Stimulated activated CD4-positive, alpha-beta T cell treated with anti-CD3 and anti-CD28 coated beads, Interleukin-15, amount 100 ng/mL, for 1 hour (primary cell): ENCODE results near the gene KLK8.

Experiments used
- DNase-seq, 2 donors: peaks; one replicate each; pipeline ENCODE4 v3.0.0-alpha.2; 2020; ENCODE audit warnings: low read depth in 1 of 2, low spot score in 1 of 2

Gene KLK8

GRCh38 chr19:51001515-51001914 is at the start of gene KLK8:
TSS of gene KLK8 (minus strand) at chr19:51001604. CDS start at chr19:51001167, 437 bp downstream.
- no peak for DNase-seq

- DNase-seq = no peak
Measured at GRCh38 chr19:51047031-51047335, 45.6 kb upstream of the KLK8 start.

- no peak for DNase-seq
Measured at GRCh38 chr19:51044327-51044726, 42.9 kb upstream of the KLK8 start.

- no peak for DNase-seq
Measured at GRCh38 chr19:51043497-51043896, 42.1 kb upstream of the KLK8 start.

- DNase-seq = no peak
Measured at GRCh38 chr19:51040151-51040550, 38.7 kb upstream of the KLK8 start.

- no peak for DNase-seq
Measured at GRCh38 chr19:51036519-51036918, 35.1 kb upstream of the KLK8 start.

- DNase-seq = no peak
Measured at GRCh38 chr19:51034704-51035103, 33.3 kb upstream of the KLK8 start, which contains the start of gene KLK12. TSS of gene KLK12 (minus strand) at chr19:51035002. CDS start at chr19:51034621, 381 bp downstream.

GRCh38 chr19:51031880-51032225 is 30.4 kb upstream of the KLK8 start:
- no peak for DNase-seq

- no peak for DNase-seq
Measured at GRCh38 chr19:51031220-51031879, 29.9 kb upstream of the KLK8 start.

GRCh38 chr19:51030631-51031030 is 29.2 kb upstream of the KLK8 start:
- DNase-seq = no peak

GRCh38 chr19:51029718-51030117 is 28.3 kb upstream of the KLK8 start:
- no peak for DNase-seq

GRCh38 chr19:51027873-51028272 is 26.5 kb upstream of the KLK8 start:
- no peak for DNase-seq

- DNase-seq = no peak
Measured at GRCh38 chr19:51027126-51027806, 25.9 kb upstream of the KLK8 start.

- no peak for DNase-seq
Measured at GRCh38 chr19:51026554-51026831, 25.1 kb upstream of the KLK8 start, which contains the start of gene KLK11. TSS of gene KLK11 (minus strand) at chr19:51026616. CDS start at chr19:51025631, 985 bp downstream.

- DNase-seq = no peak
Measured at GRCh38 chr19:51025809-51026553, 24.6 kb upstream of the KLK8 start.

GRCh38 chr19:51025401-51025800 is 24.0 kb upstream of the KLK8 start:
- no peak for DNase-seq

- DNase-seq = no peak
Measured at GRCh38 chr19:51024924-51025323, 23.5 kb upstream of the KLK8 start.

- DNase-seq = no peak
Measured at GRCh38 chr19:51023946-51024345, 22.5 kb upstream of the KLK8 start.

- DNase-seq = no peak
Measured at GRCh38 chr19:51022526-51022925, 21.1 kb upstream of the KLK8 start.

GRCh38 chr19:51020988-51021651 is 19.7 kb upstream of the KLK8 start:
- DNase-seq = no peak

- DNase-seq = no peak
Measured at GRCh38 chr19:51019544-51019925, 18.1 kb upstream of the KLK8 start, which contains the start of gene KLK10. TSS of gene KLK10 (minus strand) at chr19:51019709. CDS start at chr19:51019130, 579 bp downstream.
